NT2/D1 (cell line): ENCODE measurements around the gene MAGEA9B.
"Not testable (repeated sequence)": the region's sequence is repeated elsewhere in the genome, so short reads cannot be mapped to it uniquely, and the experiment has no call there.

Experiments
- DNase-seq: peaks from one replicate; pipeline ENCODE4 v3.0.0-alpha.2; 2011; ENCODE audit warnings: low read depth, low spot score
- H3K27me3 ChIP-seq: 2 replicates; pipeline ENCODE4 v1.6.0; 2011; ENCODE audit warnings: mild to moderate bottlenecking; ENCODE audit not compliant: insufficient read length, insufficient read depth
- H3K36me3 ChIP-seq: 2 replicates; pipeline ENCODE4 v1.6.1; 2011; ENCODE audit warnings: mild to moderate bottlenecking, low read length, mixed read lengths; ENCODE audit not compliant: insufficient read depth, insufficient read length
- H3K4me1 ChIP-seq: 2 replicates; pipeline ENCODE4 v1.5.1; 2011; ENCODE audit not compliant: insufficient read depth, insufficient read length
- H3K4me3 ChIP-seq: 2 replicates; pipeline ENCODE4 v1.5.1; 2011; ENCODE audit warnings: low read depth; ENCODE audit not compliant: insufficient read length
- H3K9ac ChIP-seq: 2 replicates; pipeline ENCODE4 v1.6.0; 2011; ENCODE audit warnings: low read depth; ENCODE audit not compliant: insufficient read length
- H3K9me3 ChIP-seq: 2 replicates; pipeline ENCODE4 v1.5.1; 2011; ENCODE audit warnings: mild to moderate bottlenecking, low read length; ENCODE audit not compliant: insufficient read depth
- SUZ12 ChIP-seq: IDR thresholded peaks from 2 replicates; pipeline ENCODE4 v1.6.1; 2011; ENCODE audit not compliant: insufficient read length, insufficient read depth; ENCODE audit errors: extremely low read depth
- YY1 ChIP-seq: IDR thresholded peaks from 2 replicates; pipeline ENCODE4 v1.6.1; 2011; ENCODE audit not compliant: insufficient read length, insufficient read depth
- ZNF274 ChIP-seq: IDR thresholded peaks from 2 replicates; pipeline ENCODE4 v1.6.1; 2011; ENCODE audit warnings: mild to moderate bottlenecking, low read depth, low read length

MAGEA9B gene

DNA sequence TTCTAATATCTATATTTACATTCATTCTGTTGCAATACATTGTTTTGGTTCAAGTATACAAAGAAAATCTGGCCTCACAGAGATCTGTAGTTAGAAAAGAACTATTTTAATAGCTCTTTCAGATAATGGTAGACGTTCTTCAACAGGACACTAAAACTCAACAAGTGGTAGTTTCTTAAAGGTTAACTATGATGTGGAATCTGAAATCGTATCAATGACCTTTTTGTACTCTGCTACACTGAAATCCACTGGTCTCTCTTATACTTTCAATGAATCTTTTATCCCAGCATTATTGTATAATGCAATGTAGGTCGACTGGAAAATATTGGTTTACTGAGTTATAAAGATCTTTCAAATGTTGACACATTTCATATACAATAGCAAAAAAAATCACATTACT is 31.6 kb upstream of the MAGEA9B start:
- Histone ChIP-seq H3K27me3 (no peaks in the 10 kb centered on the region), H3K36me3 (no peaks in the 10 kb centered on the region), H3K4me3 (no peak overlapping the region), H3K4me1 (no peaks in the 10 kb centered on the region), H3K9me3 (no peaks in the 10 kb centered on the region), H3K9ac (no peak overlapping the region)
- no peak for DNase-seq
- TF ChIP-seq YY1 (no peak), ZNF274 (no peak), SUZ12 (no peak)

GRCh38 chrX:149611623-149612175 is 24.4 kb upstream of the MAGEA9B start:
- TF ChIP-seq YY1, result no peak
- no peak for TF ChIP-seq SUZ12
- TF ChIP-seq ZNF274, result no peak
- no peaks in the 10 kb centered on the region for H3K9me3 ChIP-seq
- H3K4me3 ChIP-seq, result no peak overlapping the region
- H3K36me3 ChIP-seq, result peaks cover 14% of the 10 kb centered on the region
- H3K27me3 ChIP-seq, result no peaks in the 10 kb centered on the region
- DNase-seq, result no peak
- no peaks in the 10 kb centered on the region for H3K4me1 ChIP-seq
- no peak overlapping the region for H3K9ac ChIP-seq

DNA sequence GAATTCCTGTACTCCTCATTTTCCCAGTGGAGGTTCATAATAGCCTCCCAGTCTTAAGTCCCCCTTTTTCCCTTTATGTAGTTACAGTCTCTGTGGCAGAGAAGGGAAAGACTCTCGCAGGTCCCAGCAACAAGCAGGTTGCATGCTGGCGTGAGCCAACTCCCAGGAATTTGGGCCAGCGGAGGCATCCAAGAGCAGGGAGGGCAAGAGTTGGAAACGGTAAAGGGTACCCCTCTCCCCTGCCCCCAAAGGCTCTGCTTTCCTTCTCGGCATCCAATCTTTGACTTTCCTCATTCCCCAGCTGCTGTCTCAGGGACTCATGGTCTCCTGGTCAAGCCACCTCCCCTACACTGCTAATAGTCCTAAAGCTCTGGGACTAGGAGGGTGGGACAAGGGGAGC is 23.3 kb upstream of the MAGEA9B start:
- Histone ChIP-seq H3K36me3 (peaks cover 14% of the 10 kb centered on the region), H3K9ac (no peak overlapping the region), H3K27me3 (no peaks in the 10 kb centered on the region), H3K4me3 (no peak overlapping the region), H3K9me3 (no peaks in the 10 kb centered on the region), H3K4me1 (no peaks in the 10 kb centered on the region)
- DNase-seq, result no peak
- TF ChIP-seq YY1, result no peak
- no peak for TF ChIP-seq ZNF274
- no peak for TF ChIP-seq SUZ12

GRCh38 chrX:149607699-149608098 is 20.4 kb upstream of the MAGEA9B start:
- no peaks in the 10 kb centered on the region for H3K4me1 ChIP-seq
- TF ChIP-seq ZNF274 (no peak), YY1 (no peak), SUZ12 (no peak)
- no peak for DNase-seq
- no peak overlapping the region for H3K9ac ChIP-seq
- H3K36me3 ChIP-seq, result peaks cover 16% of the 10 kb centered on the region
- H3K9me3 ChIP-seq, result no peaks in the 10 kb centered on the region
- no peaks in the 10 kb centered on the region for H3K27me3 ChIP-seq
- H3K4me3 ChIP-seq, result no peak overlapping the region

DNA sequence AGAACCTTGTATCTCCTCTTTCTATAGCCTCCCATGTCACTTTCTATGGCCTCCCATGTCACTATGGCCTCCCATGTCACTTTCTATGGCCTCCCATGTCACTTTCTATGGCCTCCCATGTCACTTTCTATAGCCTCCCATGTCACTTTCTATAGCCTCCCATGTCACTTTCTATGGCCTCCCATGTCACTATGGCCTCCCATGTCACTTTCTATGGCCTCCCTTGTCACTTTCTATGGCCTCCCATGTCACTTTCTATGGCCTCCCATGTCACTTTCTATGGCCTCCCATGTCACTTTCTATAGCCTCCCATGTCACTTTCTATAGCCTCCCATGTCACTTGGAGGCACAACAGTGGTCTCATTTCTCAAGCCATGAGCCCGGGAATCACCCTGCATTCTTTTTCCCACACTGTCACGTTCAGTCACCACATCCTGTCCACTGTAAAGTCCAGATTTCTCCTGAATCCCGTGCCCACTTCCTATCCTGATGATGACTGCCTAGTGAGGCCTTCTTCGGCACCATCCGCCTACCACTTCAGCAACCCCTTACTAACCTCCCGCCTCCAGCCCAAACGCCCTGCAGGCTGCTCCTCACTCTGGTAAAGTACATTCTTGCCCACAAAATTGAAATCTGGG is 18.1 kb upstream of the MAGEA9B start:
- not testable (repeated sequence) for DNase-seq, H3K9me3 ChIP-seq

GRCh38 chrX:149598603-149599002 is 11.3 kb upstream of the MAGEA9B start:
- DNase-seq, H3K9ac ChIP-seq, H3K36me3 ChIP-seq, H3K27me3 ChIP-seq, H3K4me1 ChIP-seq, H3K4me3 ChIP-seq, H3K9me3 ChIP-seq: not testable (repeated sequence)

More for the DNA sequence above, 18.1 kb upstream of the MAGEA9B start:
- H3K36me3 ChIP-seq, result peaks cover 16% of the 10 kb centered on the region
- H3K9ac ChIP-seq, H3K27me3 ChIP-seq, H3K4me3 ChIP-seq, H3K4me1 ChIP-seq: not testable (repeated sequence)

- not testable (repeated sequence) for H3K36me3 ChIP-seq, H3K4me3 ChIP-seq, H3K9me3 ChIP-seq, H3K4me1 ChIP-seq, DNase-seq, H3K27me3 ChIP-seq, H3K9ac ChIP-seq
These were observed 8.7 kb upstream of the MAGEA9B start for GRCh38 chrX:149595943-149596342.

- H3K27me3 ChIP-seq, H3K4me3 ChIP-seq, DNase-seq, H3K36me3 ChIP-seq, H3K4me1 ChIP-seq, H3K9ac ChIP-seq, H3K9me3 ChIP-seq: not testable (repeated sequence)
These were observed 8.0 kb upstream of the MAGEA9B start, which contains the start of gene HSFX2 for GRCh38 chrX:149595214-149595613. TSS of gene HSFX2 (minus strand) at chrX:149595314. CDS start at chrX:149594700, 614 bp downstream.

DNA sequence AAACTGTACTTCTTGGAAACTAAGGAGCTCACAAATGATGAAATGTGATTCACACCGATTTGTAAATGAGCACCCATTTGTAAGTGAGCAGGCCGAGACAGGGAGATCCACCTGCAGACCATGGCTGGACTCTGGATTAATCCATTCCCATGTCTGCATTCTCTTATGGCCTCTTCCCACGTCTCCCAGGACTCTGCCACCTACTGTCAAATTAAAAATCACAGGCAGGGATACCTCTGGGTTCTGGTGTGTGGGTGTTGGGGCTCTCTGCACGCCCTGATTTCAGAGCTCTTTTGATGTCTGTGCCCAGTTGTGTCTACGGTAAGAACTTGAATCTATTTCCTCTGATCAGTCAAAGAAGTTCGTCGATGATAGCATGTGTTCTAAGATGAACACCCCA is 3.7 kb upstream of the MAGEA9B start:
- H3K36me3 ChIP-seq, H3K9ac ChIP-seq, H3K9me3 ChIP-seq, H3K4me3 ChIP-seq, H3K27me3 ChIP-seq, H3K4me1 ChIP-seq, DNase-seq: not testable (repeated sequence)

- H3K9me3 ChIP-seq, H3K4me1 ChIP-seq, H3K9ac ChIP-seq, H3K27me3 ChIP-seq, DNase-seq, H3K4me3 ChIP-seq, H3K36me3 ChIP-seq: not testable (repeated sequence)
These were observed 1.6 kb downstream of the MAGEA9B start for GRCh38 chrX:149585631-149586030.

GRCh38 chrX:149573456-149573855 is 13.8 kb downstream of the MAGEA9B start:
- not testable (repeated sequence) for H3K4me1 ChIP-seq, DNase-seq, H3K36me3 ChIP-seq, H3K27me3 ChIP-seq, H3K9ac ChIP-seq, H3K9me3 ChIP-seq, H3K4me3 ChIP-seq
